OCI-M1 (cell line): ENCODE measurements around the gene FMNL3.

Experiments
- DNase-seq: peaks from one replicate; lab custom pipeline; 2025; lab: John Stamatoyannopoulos, UW

Gene FMNL3

GRCh38 chr12:49674318-49674981 lies 32.8 kb downstream of the FMNL3 start:
- DNase-seq = no peak

DNA sequence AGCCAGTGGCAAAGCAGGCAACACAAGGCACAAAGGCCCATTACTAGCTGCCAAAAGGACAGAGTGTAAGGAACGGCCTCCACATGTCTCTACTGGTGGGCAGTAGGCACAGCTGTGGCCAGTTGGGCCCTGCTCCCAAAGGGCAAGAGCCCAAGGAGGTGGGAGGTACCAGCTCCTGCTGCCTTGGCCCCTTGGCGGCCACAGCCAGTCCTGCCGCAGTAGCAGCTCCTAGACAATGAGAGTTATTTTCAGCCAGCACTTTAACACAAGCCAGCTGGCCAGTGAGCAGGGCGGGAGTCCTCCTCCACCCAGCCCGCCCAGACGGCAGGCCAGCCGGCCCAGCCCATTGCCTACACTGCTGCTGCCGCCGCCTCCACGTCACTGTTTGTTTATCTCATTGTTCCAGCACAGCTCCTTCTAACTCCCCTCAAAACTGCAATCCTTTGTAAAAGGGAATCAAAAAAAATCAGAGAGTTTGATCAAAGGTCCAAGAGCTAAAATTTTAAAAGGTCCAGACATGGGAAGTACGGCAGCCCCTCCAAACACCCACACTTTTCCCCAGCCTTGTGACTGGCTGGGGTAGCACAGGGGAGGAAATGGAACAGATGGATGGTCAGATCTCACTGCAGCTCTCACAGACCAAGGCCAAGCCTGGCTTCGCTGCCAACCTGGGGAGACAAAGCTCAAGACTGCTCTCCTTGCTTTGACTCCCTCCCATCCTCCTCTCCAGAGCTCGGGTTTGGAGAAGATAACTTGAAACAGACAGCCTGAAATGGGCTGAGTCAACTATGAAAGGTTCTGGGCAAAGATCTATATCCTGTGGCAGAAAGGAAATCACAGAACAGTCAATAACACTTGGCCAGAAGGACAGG lies 33.5 kb downstream of the FMNL3 start:
- peak; percentile 93 for DNase-seq

DNA sequence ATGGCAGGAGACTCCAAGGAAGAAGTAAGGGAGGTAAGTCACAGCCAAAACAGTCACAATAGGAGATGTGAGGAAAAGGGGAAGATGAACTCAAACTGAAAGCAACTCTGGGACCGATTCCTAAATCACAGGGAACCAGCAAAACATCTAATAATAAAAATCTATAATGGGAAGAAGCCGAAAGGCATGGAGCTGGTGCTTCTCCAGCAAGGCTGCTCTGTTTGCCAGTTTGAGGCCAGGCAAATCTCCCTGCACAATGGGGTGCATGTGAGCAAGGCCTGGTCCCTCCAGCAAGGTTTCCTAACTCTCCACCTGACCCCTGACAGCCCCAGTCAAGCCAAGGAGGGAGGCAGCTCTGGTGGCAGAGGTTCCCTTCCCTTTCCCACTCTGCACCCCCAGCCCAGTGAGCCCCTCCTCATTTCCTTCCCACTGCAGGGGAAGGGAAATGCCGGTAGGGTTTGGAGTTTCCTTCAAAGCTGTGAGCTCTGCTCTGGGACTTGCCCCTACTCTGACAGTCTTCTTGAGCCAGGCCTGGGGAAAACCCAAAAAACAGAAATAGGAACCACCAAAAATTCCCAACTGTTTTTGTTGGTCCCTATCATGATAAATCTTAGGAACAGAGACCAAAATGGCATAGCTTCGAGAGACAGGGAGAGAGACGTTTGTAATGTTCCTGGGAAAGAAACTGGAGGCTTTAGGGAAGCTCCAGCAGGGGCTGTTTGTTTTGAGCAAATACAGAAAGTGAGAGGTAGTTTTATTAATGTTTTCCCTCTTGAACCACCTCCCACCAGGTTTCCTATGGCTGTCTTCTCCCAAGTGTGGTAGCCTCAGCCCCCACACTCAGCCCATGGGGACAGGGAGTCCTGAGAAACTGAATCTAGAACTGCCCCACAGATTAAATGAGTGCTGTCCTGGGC lies 34.6 kb downstream of the FMNL3 start:
- DNase-seq = peak; percentile 16

GRCh38 chr12:49671031-49671765 lies 36.0 kb downstream of the FMNL3 start:
- no peak for DNase-seq

GRCh38 chr12:49669796-49670195 lies 37.4 kb downstream of the FMNL3 start:
- no peak for DNase-seq

DNA sequence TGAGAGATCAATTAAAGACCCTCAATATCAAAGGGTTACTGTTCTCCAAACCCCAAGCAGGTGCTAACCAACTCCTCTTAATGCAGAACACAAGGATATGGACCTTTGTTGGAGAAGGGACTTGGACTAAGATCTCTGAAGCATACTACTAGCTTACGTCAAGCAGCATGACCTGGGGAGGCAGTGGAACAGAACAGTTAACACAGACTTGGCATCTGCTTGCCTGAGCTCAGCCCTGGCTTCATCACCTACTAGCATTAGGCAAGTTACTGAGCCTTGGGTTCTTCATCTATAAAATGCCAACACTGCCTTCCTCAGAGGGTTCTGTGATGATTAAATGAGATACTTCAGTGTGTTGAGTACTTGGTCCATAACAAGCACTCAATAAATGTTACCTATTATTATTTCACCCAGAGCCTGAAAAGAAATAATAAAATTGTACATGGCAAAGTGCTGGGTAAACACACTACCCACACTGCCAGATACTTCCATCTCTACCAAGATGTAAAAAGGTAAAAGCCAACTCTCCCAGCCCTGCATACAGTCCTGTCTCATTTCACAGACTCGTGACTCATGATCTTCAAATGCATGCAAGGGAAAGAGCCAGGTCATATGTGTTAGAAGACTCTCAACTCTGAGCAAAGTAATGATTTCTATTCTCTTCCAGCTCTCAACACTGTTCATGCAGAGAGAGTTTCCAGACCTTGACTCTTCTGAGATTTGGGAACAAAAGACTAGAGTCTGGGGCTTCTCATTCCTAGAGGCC lies 39.7 kb downstream of the FMNL3 start:
- DNase-seq = no peak

- DNase-seq = no peak
These were observed 41.0 kb downstream of the FMNL3 start for GRCh38 chr12:49666176-49666575.

- no peak for DNase-seq
These were observed 41.8 kb downstream of the FMNL3 start for GRCh38 chr12:49665384-49665783.

- DNase-seq = no peak
These were observed 42.5 kb downstream of the FMNL3 start for GRCh38 chr12:49664591-49665239.

GRCh38 chr12:49664167-49664566 lies 43.0 kb downstream of the FMNL3 start:
- DNase-seq = no peak

DNA sequence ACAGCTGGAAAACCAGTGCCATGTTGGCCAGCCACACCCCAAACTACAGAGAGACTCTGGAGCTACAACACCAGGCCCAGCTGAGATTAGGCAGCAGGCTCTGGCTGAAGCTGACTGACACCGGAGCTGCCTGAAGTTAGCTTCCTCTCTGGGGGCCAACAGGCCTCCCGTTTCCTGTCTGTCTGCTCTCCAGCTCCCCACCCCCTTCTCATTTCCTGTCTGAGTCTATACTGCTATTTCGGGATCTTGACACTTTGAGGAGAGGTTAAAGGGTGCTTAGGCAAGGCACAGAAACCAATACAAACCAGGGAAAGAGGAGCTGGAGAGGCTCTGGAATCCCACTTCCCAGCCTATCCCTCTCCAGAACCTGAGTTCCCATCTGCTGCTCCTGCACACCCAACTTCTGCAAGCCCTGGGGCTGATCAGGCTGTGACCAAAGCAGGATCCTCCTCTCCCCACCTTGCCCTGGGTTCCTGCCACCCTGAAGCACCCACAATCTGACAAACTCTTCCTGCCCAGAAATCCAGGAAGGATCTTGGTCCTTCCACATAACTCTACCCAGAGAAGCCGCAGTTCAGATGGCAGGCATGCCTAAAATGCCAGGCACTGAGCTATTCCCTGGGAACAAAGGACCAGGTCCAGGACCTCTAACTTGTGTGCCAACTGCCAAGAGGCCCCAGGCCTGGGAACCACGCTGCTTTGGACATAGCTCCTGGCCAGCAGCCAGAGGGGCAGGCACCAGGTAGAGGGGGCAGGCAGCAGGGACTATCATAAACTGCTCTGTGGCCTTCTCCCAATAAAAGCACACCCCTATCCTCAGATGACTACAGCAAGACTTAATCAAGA lies 44.0 kb downstream of the FMNL3 start:
- peak; percentile 88 for DNase-seq

- DNase-seq = no peak
These were observed 45.5 kb downstream of the FMNL3 start for GRCh38 chr12:49661746-49662145.

DNA sequence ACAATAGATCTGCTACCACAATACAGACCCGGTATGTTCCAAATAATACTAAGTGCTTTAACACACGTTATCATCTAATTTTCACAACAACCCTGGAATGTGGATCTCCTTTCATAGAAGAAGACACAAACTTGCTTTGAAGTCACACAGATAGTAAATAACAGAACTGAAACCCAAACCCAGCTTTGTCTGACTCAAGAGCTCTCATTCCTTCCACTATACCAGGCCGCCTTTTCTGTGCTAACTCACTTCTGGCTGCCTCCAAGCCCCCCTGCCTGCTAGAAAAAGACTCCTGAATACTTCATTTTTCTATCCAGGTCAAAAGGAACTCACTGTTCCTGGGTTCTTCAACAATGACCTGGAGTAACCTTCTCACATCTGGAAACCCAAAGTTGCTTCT lies 46.0 kb downstream of the FMNL3 start:
- DNase-seq = no peak

- DNase-seq = no peak
These were observed 47.5 kb downstream of the FMNL3 start for GRCh38 chr12:49659753-49660152.

DNA sequence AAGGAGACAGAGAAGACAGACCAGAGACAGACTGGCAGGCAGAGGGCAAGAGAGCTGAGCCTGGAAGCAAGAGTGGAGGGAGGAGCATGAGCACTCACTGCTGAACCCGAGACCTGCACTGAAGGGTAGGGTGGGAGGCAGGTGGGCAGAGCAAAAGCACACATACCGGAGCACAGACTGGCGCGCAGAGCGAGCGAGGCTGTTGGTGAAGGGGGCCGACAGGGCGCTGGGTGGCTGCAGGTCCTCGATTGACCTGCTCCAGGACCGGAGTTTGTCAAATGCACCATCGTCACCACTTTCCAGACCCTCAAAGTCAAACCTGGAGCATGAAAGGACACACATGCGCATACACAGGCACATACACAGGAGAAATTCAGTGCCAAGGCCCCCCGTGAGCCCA lies 48.9 kb downstream of the FMNL3 start:
- DNase-seq = no peak

- no peak for DNase-seq
These were observed 51.5 kb downstream of the FMNL3 start for GRCh38 chr12:49655595-49656236.

GRCh38 chr12:49654715-49655114 lies 52.5 kb downstream of the FMNL3 start:
- DNase-seq = no peak

GRCh38 chr12:49652921-49653520 lies 54.2 kb downstream of the FMNL3 start:
- no peak for DNase-seq

DNA sequence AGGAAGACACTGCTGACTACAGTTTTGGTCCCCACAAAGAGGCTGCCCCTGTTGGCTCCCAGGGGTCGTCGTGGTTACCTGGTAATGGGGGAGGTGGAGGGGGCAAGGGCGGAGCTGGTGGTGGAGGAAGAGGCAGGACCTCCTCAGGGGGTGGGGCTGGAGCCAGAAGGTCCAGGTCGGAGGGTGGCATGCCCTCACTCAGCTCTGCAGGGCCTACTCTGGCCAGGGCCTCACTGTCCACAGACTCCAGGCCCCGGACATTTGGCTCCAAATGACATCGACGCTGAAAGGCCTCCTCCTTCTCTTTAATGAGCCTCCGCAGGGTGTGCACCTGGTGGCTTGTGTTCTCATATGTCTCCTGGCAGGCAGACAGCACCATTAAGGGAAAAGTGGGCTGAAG lies 55.4 kb downstream of the FMNL3 start:
- DNase-seq = no peak
